Neural crest cell (in vitro differentiated cells): Measurements from ENCODE around the gene MVB12B. TPM values are rescaled to one million over a fixed set of nuclear protein-coding genes. Genes with fewer than 3 reads are reported as not detected.

Experiments
- DNase-seq: peaks from one replicate; pipeline ENCODE4 v3.0.0; 2021; ENCODE audit warnings: low read depth, mixed read lengths, low spot score
- H3K27ac Mint-ChIP-seq: one replicate; pipeline ENCODE4 v1.8.0; 2021; ENCODE audit warnings: mild to moderate bottlenecking, mixed read lengths; ENCODE audit not compliant: unreplicated experiment
- H3K27me3 Mint-ChIP-seq: 2 replicates; pipeline ENCODE4 v1.8.0; 2021; ENCODE audit warnings: low read depth, mild to moderate bottlenecking, mixed read lengths
- H3K36me3 Mint-ChIP-seq: 2 replicates; pipeline ENCODE4 v1.8.0; 2021; ENCODE audit warnings: low read depth, mild to moderate bottlenecking, mixed read lengths
- H3K4me1 Mint-ChIP-seq: 2 replicates; pipeline ENCODE4 v1.8.0; 2021; ENCODE audit warnings: mixed read lengths
- H3K4me3 Mint-ChIP-seq: one replicate; pipeline ENCODE4 v1.8.0; 2021; ENCODE audit warnings: mild to moderate bottlenecking, mixed read lengths
- H3K9me3 Mint-ChIP-seq: 2 replicates; pipeline ENCODE4 v1.8.0; 2021; ENCODE audit warnings: mixed read lengths
- total RNA-seq: library from RNA; stranded (reverse); gene quantifications from 2 replicates; pipeline ENCODE4 v1.2.1, GENCODE V29; 2021
- TF ChIP-seq, protein P1 (sequence below): fragments of 200-600 bp; sonication (generic); conservative IDR thresholded peaks from 2 replicates; pipeline ENCODE4 v1.5.0; 2021; ENCODE audit warnings: antibody characterized with exemption, mild to moderate bottlenecking

The MVB12B gene
- total RNA-seq, 1 donor from 2014 or later = 68.1 TPM

DNA sequence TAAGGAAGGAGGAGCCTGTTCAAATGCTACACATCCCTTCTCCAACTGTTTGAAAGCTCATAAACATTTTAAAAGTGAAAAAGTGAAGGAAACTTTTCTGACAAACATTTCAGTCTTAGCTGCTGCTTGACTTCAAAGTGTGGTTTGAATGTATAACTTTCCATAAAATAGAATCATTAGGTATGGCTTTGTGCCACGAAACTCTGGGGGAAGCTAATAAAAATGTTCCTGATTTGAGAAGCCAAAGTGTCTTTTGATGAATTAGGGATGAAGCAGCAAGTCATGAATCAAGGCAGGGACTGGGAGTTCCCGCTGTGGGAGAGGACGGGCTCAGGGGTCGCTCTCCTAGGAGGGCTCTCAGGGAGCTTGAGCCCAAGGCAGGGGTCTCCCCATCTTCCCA, 15.3 kb downstream of the MVB12B start:
- Mint-ChIP-seq H3K9me3 (no peaks in the 10 kb centered on the region), H3K4me3 (no peak overlapping the region), H3K27ac (peak overlapping the region; percentile 79), H3K27me3 (no peaks in the 10 kb centered on the region), H3K4me1 (peaks cover 66% of the 10 kb centered on the region), H3K36me3 (peaks cover 37% of the 10 kb centered on the region)
- TF ChIP-seq, protein P1, sequence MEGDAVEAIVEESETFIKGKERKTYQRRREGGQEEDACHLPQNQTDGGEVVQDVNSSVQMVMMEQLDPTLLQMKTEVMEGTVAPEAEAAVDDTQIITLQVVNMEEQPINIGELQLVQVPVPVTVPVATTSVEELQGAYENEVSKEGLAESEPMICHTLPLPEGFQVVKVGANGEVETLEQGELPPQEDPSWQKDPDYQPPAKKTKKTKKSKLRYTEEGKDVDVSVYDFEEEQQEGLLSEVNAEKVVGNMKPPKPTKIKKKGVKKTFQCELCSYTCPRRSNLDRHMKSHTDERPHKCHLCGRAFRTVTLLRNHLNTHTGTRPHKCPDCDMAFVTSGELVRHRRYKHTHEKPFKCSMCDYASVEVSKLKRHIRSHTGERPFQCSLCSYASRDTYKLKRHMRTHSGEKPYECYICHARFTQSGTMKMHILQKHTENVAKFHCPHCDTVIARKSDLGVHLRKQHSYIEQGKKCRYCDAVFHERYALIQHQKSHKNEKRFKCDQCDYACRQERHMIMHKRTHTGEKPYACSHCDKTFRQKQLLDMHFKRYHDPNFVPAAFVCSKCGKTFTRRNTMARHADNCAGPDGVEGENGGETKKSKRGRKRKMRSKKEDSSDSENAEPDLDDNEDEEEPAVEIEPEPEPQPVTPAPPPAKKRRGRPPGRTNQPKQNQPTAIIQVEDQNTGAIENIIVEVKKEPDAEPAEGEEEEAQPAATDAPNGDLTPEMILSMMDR = no peak
- DNase-seq = no peak

DNA sequence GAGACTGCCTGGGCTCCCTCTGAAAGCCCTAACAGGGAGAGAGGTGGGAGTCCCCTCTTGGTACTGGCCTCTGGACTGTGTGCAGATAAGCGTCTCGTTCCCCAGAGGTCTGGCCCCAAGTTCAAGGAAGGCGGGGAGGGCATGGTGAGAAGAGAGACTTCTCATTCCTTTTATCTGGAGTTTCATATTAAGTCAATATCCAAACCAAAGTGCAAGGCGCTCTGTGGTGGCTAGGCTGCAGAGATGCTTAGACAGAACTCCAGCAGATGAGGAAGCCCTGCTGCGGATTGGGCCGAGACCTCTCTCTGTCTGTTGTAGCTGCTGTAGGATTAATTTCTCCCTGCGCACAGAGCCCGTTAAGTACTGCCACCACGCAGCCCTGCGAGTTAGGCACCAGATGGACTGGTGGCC, 16.0 kb downstream of the MVB12B start:
- no peak for DNase-seq
- H3K27me3 Mint-ChIP-seq = no peaks in the 10 kb centered on the region
- TF ChIP-seq, protein P1 = no peak
- H3K4me1 Mint-ChIP-seq = peaks cover 66% of the 10 kb centered on the region
- no peak overlapping the region for H3K4me3 Mint-ChIP-seq
- peaks cover 37% of the 10 kb centered on the region for H3K36me3 Mint-ChIP-seq
- no peaks in the 10 kb centered on the region for H3K9me3 Mint-ChIP-seq
- H3K27ac Mint-ChIP-seq = no peak overlapping the region

DNA sequence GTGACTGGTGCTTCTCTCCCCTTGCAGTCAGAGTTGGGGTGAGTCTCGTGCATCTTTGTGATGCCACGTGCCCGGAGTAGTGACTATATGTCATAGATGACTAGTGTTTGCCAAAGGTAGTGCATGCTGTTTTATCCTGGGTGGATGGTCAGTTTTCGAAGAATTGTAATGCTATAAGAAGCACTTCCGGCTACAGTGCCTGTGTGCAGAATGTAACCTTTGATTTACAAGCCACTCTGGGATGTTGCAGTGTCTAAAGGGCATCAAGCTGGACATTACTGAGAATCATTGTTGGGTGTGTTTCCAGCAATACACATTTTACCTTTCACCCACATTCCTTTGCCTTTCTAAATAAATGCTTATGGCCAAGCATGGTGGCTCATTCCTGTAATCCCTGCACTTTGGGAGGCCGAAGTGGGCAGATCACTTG, 16.7 kb downstream of the MVB12B start:
- Mint-ChIP-seq H3K4me1 (peaks cover 66% of the 10 kb centered on the region), H3K27me3 (no peaks in the 10 kb centered on the region), H3K27ac (no peak overlapping the region), H3K9me3 (no peaks in the 10 kb centered on the region), H3K4me3 (no peak overlapping the region), H3K36me3 (peaks cover 37% of the 10 kb centered on the region)
- TF ChIP-seq, protein P1 = no peak
- no peak for DNase-seq

DNA sequence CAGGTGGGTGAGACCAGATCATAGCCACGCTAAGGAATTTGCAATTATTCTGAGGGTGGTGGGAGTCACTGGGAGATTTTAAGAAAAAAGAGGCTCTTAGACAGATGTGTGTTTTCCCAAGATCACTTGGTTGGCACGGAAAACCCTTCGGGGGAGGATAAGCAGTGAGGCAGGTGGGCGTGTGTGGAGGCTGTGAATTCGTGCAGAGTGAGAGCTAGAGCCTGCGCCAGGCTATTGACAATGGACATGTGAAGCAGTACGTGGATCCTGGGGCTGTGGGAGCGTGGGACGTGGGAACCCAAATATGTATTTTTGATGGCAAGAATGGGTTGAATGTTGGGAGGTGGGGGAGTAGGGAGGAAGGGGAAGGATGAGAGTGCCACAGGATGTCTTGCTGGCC, 19.4 kb downstream of the MVB12B start:
- Mint-ChIP-seq H3K36me3 (peaks cover 54% of the 10 kb centered on the region), H3K27ac (peak overlapping the region; percentile 83), H3K4me3 (no peak overlapping the region), H3K27me3 (no peaks in the 10 kb centered on the region), H3K4me1 (peaks cover 52% of the 10 kb centered on the region), H3K9me3 (peaks cover 3% of the 10 kb centered on the region)
- DNase-seq = no peak
- TF ChIP-seq, protein P1 = no peak

DNA sequence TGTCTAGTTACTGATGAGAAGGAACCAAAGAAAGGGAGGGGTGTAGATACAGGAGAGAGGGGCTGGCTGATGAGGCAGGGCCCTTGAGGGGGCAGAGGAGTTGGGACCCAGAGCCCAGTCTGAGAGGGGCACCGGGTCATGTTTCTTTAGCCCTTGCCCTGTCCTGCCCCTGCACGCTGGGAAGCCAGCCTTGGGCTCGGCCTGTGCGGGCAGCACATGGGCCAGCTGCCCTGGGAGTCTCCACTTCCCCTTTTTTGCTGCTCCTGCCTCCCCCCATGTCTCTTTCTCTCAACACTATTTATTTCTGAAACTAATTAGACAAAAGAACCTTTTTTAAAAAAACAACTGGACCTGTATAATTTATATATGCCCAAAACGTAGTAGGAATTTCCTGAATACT, 20.5 kb downstream of the MVB12B start:
- peaks cover 48% of the 10 kb centered on the region for H3K36me3 Mint-ChIP-seq
- peak overlapping the region; percentile 12 for H3K4me3 Mint-ChIP-seq
- no peak for DNase-seq
- H3K4me1 Mint-ChIP-seq = peaks cover 42% of the 10 kb centered on the region
- TF ChIP-seq, protein P1 = no peak
- peaks cover 5% of the 10 kb centered on the region for H3K9me3 Mint-ChIP-seq
- no peaks in the 10 kb centered on the region for H3K27me3 Mint-ChIP-seq
- H3K27ac Mint-ChIP-seq = no peak overlapping the region
